Globus pallidus (tissue), 1 donor: ENCODE measurements around the gene UMODL1.

Experiments
- DNase-seq: peaks from one replicate; pipeline ENCODE4 v3.0.0-alpha.2; 2015; ENCODE audit warnings: low spot score

Gene UMODL1

GRCh38 chr21:42098957-42099505, 27.9 kb downstream of the UMODL1 start:
- DNase-seq = no peak

GRCh38 chr21:42101246-42101645, 30.1 kb downstream of the UMODL1 start:
- no peak for DNase-seq

- DNase-seq = no peak
Measured at GRCh38 chr21:42102076-42102475, 31.0 kb downstream of the UMODL1 start.

GRCh38 chr21:42102526-42102925, 31.4 kb downstream of the UMODL1 start:
- no peak for DNase-seq

GRCh38 chr21:42102991-42103390, 31.9 kb downstream of the UMODL1 start:
- DNase-seq = no peak

GRCh38 chr21:42103843-42104242, 32.7 kb downstream of the UMODL1 start:
- DNase-seq = no peak

- DNase-seq = no peak
Measured at GRCh38 chr21:42105476-42106315, 34.6 kb downstream of the UMODL1 start.

GRCh38 chr21:42106425-42106824, 35.3 kb downstream of the UMODL1 start:
- no peak for DNase-seq

GRCh38 chr21:42107177-42107880, 36.2 kb downstream of the UMODL1 start:
- DNase-seq = no peak

GRCh38 chr21:42107881-42108553, 36.9 kb downstream of the UMODL1 start:
- no peak for DNase-seq

GRCh38 chr21:42108554-42109340, 37.6 kb downstream of the UMODL1 start:
- no peak for DNase-seq

- no peak for DNase-seq
Measured at GRCh38 chr21:42109473-42109872, 38.4 kb downstream of the UMODL1 start.

- DNase-seq = no peak
Measured at GRCh38 chr21:42109873-42110525, 38.9 kb downstream of the UMODL1 start.

GRCh38 chr21:42110691-42111469, 39.8 kb downstream of the UMODL1 start:
- peak; percentile 17 for DNase-seq

GRCh38 chr21:42111470-42111743, 40.3 kb downstream of the UMODL1 start:
- no peak for DNase-seq

GRCh38 chr21:42111811-42112210, 40.7 kb downstream of the UMODL1 start:
- DNase-seq = no peak

GRCh38 chr21:42112238-42112637, 41.1 kb downstream of the UMODL1 start:
- no peak for DNase-seq

GRCh38 chr21:42112857-42113256, 41.7 kb downstream of the UMODL1 start:
- no peak for DNase-seq

GRCh38 chr21:42113926-42114409, 42.9 kb downstream of the UMODL1 start:
- no peak for DNase-seq

GRCh38 chr21:42114646-42115045, 43.5 kb downstream of the UMODL1 start:
- no peak for DNase-seq
